Colonic mucosa (tissue), 4 donors: ENCODE data around the gene GLIPR1. TPM values are rescaled to one million over a fixed set of nuclear protein-coding genes. Genes with fewer than 3 reads are reported as not detected.
"Not testable (repeated sequence)": the region's sequence is repeated elsewhere in the genome, so short reads cannot be mapped to it uniquely, and the experiment has no call there.

Experiments used
- DNase-seq: peaks from one replicate; pipeline ENCODE4 v3.0.0-alpha.2; 2020
- H3K27ac ChIP-seq: fragments of 200-600 bp; one replicate; pipeline ENCODE4 v1.8.0; 2021
- H3K27me3 ChIP-seq: fragments of 200-600 bp; one replicate; pipeline ENCODE4 v1.8.0; 2021
- H3K36me3 ChIP-seq: fragments of 200-600 bp; one replicate; pipeline ENCODE4 v1.8.0; 2021
- H3K4me1 ChIP-seq: fragments of 200-600 bp; one replicate; pipeline ENCODE4 v1.8.0; 2021; ENCODE audit warnings: mild to moderate bottlenecking
- H3K4me3 ChIP-seq: fragments of 200-600 bp; one replicate; pipeline ENCODE4 v1.8.0; 2021
- H3K9ac ChIP-seq, 2 donors: one replicate each; pipeline ENCODE4 v1.7.0; 2013; ENCODE audit warnings: control low read depth in 2 of 2, low read depth in 2 of 2, low read length in 2 of 2
- H3K9me3 ChIP-seq: fragments of 200-600 bp; one replicate; pipeline ENCODE4 v1.8.0; 2021
- CTCF ChIP-seq: fragments of 200-600 bp; IDR thresholded peaks from one replicate; pipeline ENCODE4 v1.8.0; 2022; ENCODE audit warnings: antibody characterized with exemption, mild to moderate bottlenecking
- intact Hi-C: fragments of 100-400 bp; cut with DNase I; formaldehyde crosslinking; loops from one replicate; pipeline ENCODE4 v1.14.1; 2022
- total RNA-seq, 2 donors: library from RNA; stranded (reverse); fragmentation: NEBNext Ultra II Directional in 1 of 2; extraction: Animal tissue kit (Norgen Biotek cat#: 25700) in 1 of 2; gene quantifications; one replicate each; pipeline ENCODE4 v1.2.1, GENCODE V29; 2021
- donor health status: healthy.
- donor health status: DM: no; HTN: no; CAD: no.
- donor health status: DM: no; HTN: no; CAD: no.

The GLIPR1 gene
- total RNA-seq, 2 donors from 2014 or later: 1.8 to 11.0 TPM

DNA sequence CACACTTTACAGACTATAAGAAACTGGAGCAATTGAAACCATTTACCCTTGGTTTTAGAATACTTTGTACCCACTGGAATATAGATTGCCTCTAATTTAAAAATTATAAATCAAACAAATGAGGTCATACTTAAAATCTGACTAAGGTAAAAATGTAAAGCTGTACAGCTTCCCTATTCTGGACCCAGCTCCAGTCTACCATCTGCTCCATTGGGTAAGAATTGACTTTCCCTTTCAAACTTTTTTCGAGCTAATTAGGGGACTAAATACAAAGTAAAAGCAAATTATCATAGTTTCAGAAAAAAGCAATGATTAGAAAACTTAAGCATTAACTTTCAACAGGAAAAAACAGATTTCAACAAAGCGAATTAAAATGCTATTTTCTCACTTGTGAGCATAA lies 26.5 kb downstream of the GLIPR1 start:
- H3K27ac ChIP-seq: no peak overlapping the region
- intact Hi-C loops: loop anchor here (5.0 to 10.0 kb wide), 2 partner anchors 175 to 848 kb away; partner anchors contain the start of genes CAPS2 and GLIPR1L1
- H3K27me3 ChIP-seq: no peaks in the 10 kb centered on the region
- no peaks in the 10 kb centered on the region for H3K9me3 ChIP-seq
- H3K4me3 ChIP-seq: no peak overlapping the region
- H3K36me3 ChIP-seq: no peaks in the 10 kb centered on the region
- H3K9ac ChIP-seq: no peak overlapping the region
- peaks cover 7% of the 10 kb centered on the region for H3K4me1 ChIP-seq
- DNase-seq: no peak
- no peak for TF ChIP-seq CTCF

GRCh38 chr12:75508159-75508558 lies 27.6 kb downstream of the GLIPR1 start:
- Histone ChIP-seq H3K4me1 (peaks cover 7% of the 10 kb centered on the region), H3K9me3 (no peaks in the 10 kb centered on the region), H3K9ac (no peak overlapping the region), H3K4me3 (no peak overlapping the region), H3K27me3 (no peaks in the 10 kb centered on the region), H3K36me3 (no peaks in the 10 kb centered on the region), H3K27ac (no peak overlapping the region)
- TF ChIP-seq CTCF: no peak
- DNase-seq: no peak
- intact Hi-C loops: loop anchor here (5.0 to 10.0 kb wide), 2 partner anchors 176 to 847 kb away; partner anchors contain the start of genes CAPS2 and GLIPR1L1

DNA sequence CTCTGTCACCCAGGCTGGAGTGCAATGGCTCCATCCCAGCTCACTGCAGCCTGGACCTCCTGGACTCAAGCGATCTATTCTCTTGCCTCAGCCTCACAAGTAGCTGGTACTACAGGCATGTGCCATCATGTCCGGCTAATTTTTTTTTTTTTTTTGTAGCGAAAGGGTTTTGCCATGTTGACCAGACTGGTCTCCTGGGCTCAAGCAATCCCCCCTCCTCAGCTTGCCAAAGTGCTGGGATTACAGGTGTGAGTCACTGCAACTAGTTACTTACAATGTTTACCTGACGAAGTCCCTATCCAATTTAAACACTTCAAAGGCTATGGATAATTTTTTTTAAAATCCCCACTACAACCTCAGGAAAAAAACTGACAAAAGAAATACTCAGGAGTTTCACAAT lies 29.1 kb downstream of the GLIPR1 start:
- H3K9ac ChIP-seq: no peak overlapping the region
- no peaks in the 10 kb centered on the region for H3K27me3 ChIP-seq
- H3K4me3 ChIP-seq: no peak overlapping the region
- TF ChIP-seq CTCF: no peak
- peaks cover 7% of the 10 kb centered on the region for H3K4me1 ChIP-seq
- intact Hi-C loops: loop anchor here (5.0 to 10.0 kb wide), 2 partner anchors 177 to 845 kb away; partner anchors contain the start of genes CAPS2 and GLIPR1L1
- H3K9me3 ChIP-seq: no peaks in the 10 kb centered on the region
- no peaks in the 10 kb centered on the region for H3K36me3 ChIP-seq
- H3K27ac ChIP-seq: no peak overlapping the region
- DNase-seq: no peak

DNA sequence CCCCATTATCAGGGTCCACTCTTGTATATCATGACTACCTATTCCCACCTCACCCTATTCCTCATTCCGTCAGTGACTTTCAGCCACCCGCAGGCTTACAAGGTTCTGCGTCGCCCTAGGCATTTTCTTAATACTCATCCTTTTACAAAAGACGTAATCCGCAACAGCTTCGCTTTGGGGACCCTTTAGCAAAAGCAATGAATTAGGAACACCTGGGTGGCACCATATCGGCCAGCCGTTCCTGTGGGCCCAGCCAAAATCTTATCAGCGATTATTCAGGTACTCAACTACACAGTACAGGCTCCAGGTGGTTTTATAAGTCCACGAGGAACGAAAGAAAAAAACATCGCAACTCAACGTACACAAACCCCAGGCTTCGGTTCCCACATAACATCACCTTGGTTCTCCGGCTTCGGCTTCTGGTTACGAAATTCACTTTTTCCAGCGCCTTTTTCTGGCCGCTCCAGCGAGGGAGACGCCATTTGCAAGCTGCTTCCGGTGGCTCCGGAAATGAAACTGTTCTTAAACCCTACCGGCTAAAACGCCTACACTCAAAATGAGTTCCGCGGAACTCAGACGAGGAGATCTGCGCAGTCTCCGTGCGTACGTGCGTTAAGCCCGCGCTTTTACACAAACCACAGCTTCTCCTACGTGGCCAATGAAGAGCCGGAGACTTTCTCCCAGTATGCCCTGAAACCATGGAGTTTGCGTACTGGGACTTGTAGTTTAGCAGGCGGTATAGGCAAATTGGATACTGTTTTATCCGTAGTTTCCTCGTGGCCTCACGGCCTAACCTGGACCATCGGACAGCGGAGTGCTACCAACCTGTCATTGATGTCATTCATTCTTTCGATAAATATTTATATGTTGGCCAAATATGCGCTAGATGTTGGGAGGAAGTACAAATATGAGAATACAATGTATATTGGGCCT lies 30.8 kb downstream of the GLIPR1 start, which contains the start of gene KRR1:
TSS of gene KRR1 (minus strand) at position 494 of the 933 bp plus-strand sequence. CDS start at position 482, 12 bp downstream.
- intact Hi-C loops: no loop called here
- Histone ChIP-seq H3K4me1 (peaks cover 7% of the 10 kb centered on the region), H3K27me3 (no peaks in the 10 kb centered on the region), H3K27ac (peak within 1 kb of the TSS; percentile 29), H3K9ac (peak within 1 kb of the TSS; percentile 76 to 79), H3K36me3 (no peaks in the 10 kb centered on the region), H3K4me3 (peak within 1 kb of the TSS; percentile 79), H3K9me3 (no peaks in the 10 kb centered on the region)
- no peak for TF ChIP-seq CTCF
- DNase-seq: peak; percentile 95

- H3K36me3 ChIP-seq, intact Hi-C loops, DNase-seq, H3K27ac ChIP-seq, H3K4me1 ChIP-seq, H3K27me3 ChIP-seq, H3K4me3 ChIP-seq, H3K9ac ChIP-seq, H3K9me3 ChIP-seq: not testable (repeated sequence)
Measured at GRCh38 chr12:75521224-75521623, 40.7 kb downstream of the GLIPR1 start.

DNA sequence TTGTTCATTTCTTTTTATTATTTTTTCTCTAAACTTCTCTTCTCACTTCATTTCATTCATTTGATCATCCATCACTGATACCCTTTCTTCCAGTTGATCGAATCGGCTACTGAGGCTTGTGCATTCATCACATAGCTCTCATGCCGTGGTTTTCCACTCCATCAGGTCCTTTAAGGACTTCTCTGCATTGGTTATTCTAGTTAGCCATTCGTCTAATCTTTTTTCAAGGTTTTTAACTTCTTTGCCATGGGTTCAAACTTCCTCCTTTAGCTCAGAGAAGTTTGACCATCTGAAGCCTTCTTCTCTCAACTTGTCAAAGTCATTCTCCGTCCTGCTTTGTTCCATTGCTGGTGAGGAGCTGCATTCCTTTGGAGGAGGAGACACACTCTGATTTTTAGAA lies 41.6 kb downstream of the GLIPR1 start:
- intact Hi-C loops, H3K36me3 ChIP-seq, H3K4me1 ChIP-seq, H3K9me3 ChIP-seq, H3K27ac ChIP-seq, DNase-seq, H3K9ac ChIP-seq, H3K4me3 ChIP-seq, H3K27me3 ChIP-seq: not testable (repeated sequence)
